ENCODE data around the gene NFIA.
A peak's percentile ranks its signal among the peaks of the same experiment; 100 is the strongest.

Gene NFIA

DNA sequence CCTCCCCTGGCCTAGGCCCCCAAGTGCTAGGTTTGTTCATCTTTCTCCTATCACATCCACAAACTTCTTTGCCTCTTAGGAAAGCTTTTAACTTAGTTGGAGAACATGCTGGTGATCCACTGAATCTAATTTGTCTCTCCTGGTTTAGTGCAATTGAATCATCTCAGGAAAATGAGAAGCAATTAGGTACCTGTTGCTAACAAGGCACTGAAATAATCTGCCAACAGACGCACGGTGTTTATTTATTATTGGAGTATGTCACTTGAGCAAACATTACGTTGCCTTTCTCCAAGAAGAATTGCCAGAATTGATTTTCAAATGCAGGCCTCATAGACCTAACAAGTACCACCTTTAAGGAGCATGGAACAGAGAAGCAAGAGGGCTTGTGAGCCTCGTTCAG, 309.4 kb downstream of the NFIA start (continued):
- TF ChIP-seq ZSCAN23 (tag by site-specific recombination; IDR thresholded peaks at IDR 0.05) (no peak), ZNF2 (tag by site-specific recombination; IDR thresholded peaks at IDR 0.05) (no peak), ZBTB21 (tag by site-specific recombination; IDR thresholded peaks at IDR 0.05) (no peak), YY1 (tag by site-specific recombination; IDR thresholded peaks at IDR 0.05) (no peak), WT1 (tag by site-specific recombination; IDR thresholded peaks at IDR 0.05) (peak; percentile 82), ZNF214 (tag by site-specific recombination; IDR thresholded peaks at IDR 0.05; ENCODE audit: borderline replicate concordance) (no peak), GLIS1 (tag by site-specific recombination; IDR thresholded peaks at IDR 0.05) (peak; percentile 53), ZNF23 (tag by site-specific recombination; IDR thresholded peaks at IDR 0.05; ENCODE audit: borderline replicate concordance) (no peak), ZFP37 (tag by site-specific recombination; IDR thresholded peaks at IDR 0.05) (no peak), EGR2 (tag by site-specific recombination; IDR thresholded peaks at IDR 0.05; ENCODE audit: low read depth) (no peak)

DNA sequence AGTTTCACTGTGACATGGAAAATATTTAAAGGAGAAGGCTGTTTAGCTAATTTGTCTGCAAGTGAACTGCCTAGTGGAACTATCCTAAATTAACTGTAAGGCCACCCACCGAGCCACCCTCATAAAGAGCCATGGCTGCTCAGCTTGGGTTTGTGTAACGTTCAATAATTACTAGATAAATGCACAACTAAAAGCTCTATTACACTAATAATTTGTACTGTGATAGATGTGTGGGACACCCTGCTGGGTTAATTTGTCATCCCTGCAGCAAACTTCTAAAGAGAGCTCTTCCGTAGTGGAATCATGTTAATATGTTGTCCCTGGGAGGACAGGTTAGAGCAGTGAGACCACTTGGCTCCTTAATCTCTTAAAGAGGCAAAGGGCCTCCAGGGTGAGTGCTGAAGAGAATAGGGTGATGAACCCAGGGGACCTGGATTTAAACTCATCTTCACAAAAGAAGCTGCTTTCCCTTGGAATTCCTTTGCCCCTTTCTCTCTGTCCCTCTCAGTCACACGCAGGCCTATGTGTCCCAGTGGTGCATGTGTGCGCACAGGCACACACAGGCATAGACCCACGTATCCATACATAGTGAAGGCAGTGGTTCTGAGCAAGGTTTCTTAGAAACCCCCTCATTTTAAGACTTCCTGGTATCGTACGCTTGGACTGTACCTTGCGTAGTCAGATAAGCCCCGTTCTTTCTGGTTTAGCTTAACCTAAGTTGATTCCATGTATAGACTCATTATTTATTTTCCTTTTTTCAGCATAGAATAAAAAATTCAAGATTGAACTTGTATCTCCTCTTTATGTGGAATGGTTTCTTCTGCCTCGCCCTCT, 310.3 kb downstream of the NFIA start:
- no peak overlapping the region for H3K4me3 ChIP-seq (ENCODE audit: low read depth, low read length)
- ChIA-PET CTCF (interaction anchor here (0.8 kb wide), 2 partner anchors 55 to 460 kb away, joined by 3 read pairs; no protein-coding TSS in a partner anchor), POLR2A (no interaction called here)
- H3K36me3 ChIP-seq (ENCODE audit: control insufficient read depth in 2 of 2, insufficient read depth in 1 of 2, low read length in 2 of 2), result no peaks in the 10 kb centered on the region
- H3K9me3 ChIP-seq (ENCODE audit: control insufficient read depth, insufficient read depth, low read depth, low read length), result no peaks in the 10 kb centered on the region
- H3K27ac ChIP-seq (ENCODE audit: extremely low read depth, low read depth, low read length), result no peak overlapping the region
- peaks cover 15% of the 10 kb centered on the region for H3K4me1 ChIP-seq (ENCODE audit: control insufficient read depth, insufficient read depth, low read length)
- TF ChIP-seq TCF7L2 (IDR thresholded peaks at IDR 0.05; ENCODE audit: borderline replicate concordance, low read depth, low read length) (peak; percentile 29; the same call in 1 of the 2 replicates), ZNF311 (tag by site-specific recombination; IDR thresholded peaks at IDR 0.05; ENCODE audit: borderline replicate concordance) (no peak), ZNF341 (tag by site-specific recombination; IDR thresholded peaks at IDR 0.05; ENCODE audit: low read depth) (0 out of 2 replicates have a peak, but pooled peaks have one; percentile 17), ZNF530 (tag by site-specific recombination; IDR thresholded peaks at IDR 0.05; ENCODE audit: low read depth) (no peak), ZNF843 (tag by site-specific recombination; IDR thresholded peaks at IDR 0.05) (no peak), OSR2 (tag by site-specific recombination; IDR thresholded peaks at IDR 0.05) (peak; percentile 54; the same call in 1 of the 2 replicates), TRIM28 (IDR thresholded peaks at IDR 0.05; ENCODE audit: borderline replicate concordance, low read length) (0 out of 2 replicates have a peak, but pooled peaks have one; percentile 2), ZNF664 (tag by site-specific recombination; IDR thresholded peaks at IDR 0.05) (peak; percentile 50), OVOL3 (tag by site-specific recombination; IDR thresholded peaks at IDR 0.05) (peak; percentile 51; the same call in 1 of the 2 replicates), ZNF423 (tag by site-specific recombination; IDR thresholded peaks at IDR 0.05) (0 out of 2 replicates have a peak, but pooled peaks have one; percentile 9), ZBTB7A (tag by site-specific recombination; IDR thresholded peaks at IDR 0.05; ENCODE audit: low read depth) (no peak), WT1 (tag by site-specific recombination; IDR thresholded peaks at IDR 0.05) (peak; percentile 63), ZNF596 (tag by site-specific recombination; IDR thresholded peaks at IDR 0.05) (peak; percentile 79), SP7 (tag by site-specific recombination; IDR thresholded peaks at IDR 0.05) (peak; percentile 28; the same call in 1 of the 2 replicates)
- TF ChIP-seq, protein P1, sequence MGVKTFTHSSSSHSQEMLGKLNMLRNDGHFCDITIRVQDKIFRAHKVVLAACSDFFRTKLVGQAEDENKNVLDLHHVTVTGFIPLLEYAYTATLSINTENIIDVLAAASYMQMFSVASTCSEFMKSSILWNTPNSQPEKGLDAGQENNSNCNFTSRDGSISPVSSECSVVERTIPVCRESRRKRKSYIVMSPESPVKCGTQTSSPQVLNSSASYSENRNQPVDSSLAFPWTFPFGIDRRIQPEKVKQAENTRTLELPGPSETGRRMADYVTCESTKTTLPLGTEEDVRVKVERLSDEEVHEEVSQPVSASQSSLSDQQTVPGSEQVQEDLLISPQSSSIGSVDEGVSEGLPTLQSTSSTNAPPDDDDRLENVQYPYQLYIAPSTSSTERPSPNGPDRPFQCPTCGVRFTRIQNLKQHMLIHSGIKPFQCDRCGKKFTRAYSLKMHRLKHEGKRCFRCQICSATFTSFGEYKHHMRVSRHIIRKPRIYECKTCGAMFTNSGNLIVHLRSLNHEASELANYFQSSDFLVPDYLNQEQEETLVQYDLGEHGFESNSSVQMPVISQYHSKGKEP (tag by site-specific recombination; IDR thresholded peaks at IDR 0.05), result 0 out of 2 replicates have a peak, but pooled peaks have one; percentile 52
- TF ChIP-seq, protein P2, sequence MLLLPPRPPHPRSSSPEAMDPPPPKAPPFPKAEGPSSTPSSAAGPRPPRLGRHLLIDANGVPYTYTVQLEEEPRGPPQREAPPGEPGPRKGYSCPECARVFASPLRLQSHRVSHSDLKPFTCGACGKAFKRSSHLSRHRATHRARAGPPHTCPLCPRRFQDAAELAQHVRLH (tag by site-specific recombination; IDR thresholded peaks at IDR 0.05), result no peak
- TF ChIP-seq, protein P3, sequence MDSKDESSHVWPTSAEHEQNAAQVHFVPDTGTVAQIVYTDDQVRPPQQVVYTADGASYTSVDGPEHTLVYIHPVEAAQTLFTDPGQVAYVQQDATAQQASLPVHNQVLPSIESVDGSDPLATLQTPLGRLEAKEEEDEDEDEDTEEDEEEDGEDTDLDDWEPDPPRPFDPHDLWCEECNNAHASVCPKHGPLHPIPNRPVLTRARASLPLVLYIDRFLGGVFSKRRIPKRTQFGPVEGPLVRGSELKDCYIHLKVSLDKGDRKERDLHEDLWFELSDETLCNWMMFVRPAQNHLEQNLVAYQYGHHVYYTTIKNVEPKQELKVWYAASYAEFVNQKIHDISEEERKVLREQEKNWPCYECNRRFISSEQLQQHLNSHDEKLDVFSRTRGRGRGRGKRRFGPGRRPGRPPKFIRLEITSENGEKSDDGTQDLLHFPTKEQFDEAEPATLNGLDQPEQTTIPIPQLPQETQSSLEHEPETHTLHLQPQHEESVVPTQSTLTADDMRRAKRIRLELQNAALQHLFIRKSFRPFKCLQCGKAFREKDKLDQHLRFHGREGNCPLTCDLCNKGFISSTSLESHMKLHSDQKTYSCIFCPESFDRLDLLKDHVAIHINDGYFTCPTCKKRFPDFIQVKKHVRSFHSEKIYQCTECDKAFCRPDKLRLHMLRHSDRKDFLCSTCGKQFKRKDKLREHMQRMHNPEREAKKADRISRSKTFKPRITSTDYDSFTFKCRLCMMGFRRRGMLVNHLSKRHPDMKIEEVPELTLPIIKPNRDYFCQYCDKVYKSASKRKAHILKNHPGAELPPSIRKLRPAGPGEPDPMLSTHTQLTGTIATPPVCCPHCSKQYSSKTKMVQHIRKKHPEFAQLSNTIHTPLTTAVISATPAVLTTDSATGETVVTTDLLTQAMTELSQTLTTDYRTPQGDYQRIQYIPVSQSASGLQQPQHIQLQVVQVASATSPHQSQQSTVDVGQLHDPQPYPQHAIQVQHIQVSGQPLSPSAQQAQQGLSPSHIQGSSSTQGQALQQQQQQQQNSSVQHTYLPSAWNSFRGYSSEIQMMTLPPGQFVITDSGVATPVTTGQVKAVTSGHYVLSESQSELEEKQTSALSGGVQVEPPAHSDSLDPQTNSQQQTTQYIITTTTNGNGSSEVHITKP (tag by site-specific recombination; IDR thresholded peaks at IDR 0.05), result peak; percentile 21; the same call in 1 of the 2 replicates

All from HEK293 (cell line).